H9 (cell line): Measurements from ENCODE around the gene NRXN3. TPM values are rescaled to one million over a fixed set of nuclear protein-coding genes. Genes with fewer than 3 reads are reported as not detected.

ENCODE experiments used
- DNase-seq: peaks from one replicate; pipeline ENCODE4 v3.0.0-alpha.2; 2017
- H2AFZ ChIP-seq: one replicate; pipeline ENCODE4 v1.6.1; 2013; ENCODE audit warnings: mild to moderate bottlenecking, low read length, control low read depth, moderate library complexity
- H2AK5ac ChIP-seq: 2 replicates; pipeline ENCODE4 v1.6.1; 2013; ENCODE audit warnings: low read length, control low read depth, mixed read lengths; ENCODE audit not compliant: insufficient read length
- H2BK120ac ChIP-seq: one replicate; pipeline ENCODE4 v1.6.1; 2013; ENCODE audit warnings: low read depth, mild to moderate bottlenecking, low read length, control low read depth, inconsistent platforms; ENCODE audit not compliant: poor library complexity, severe bottlenecking
- H2BK12ac ChIP-seq: 2 replicates; pipeline ENCODE4 v1.6.1; 2013; ENCODE audit warnings: low read length, control low read depth, mixed read lengths, low read depth; ENCODE audit not compliant: insufficient read length
- H2BK15ac ChIP-seq: 2 replicates; pipeline ENCODE4 v1.6.1; 2013; ENCODE audit warnings: low read depth, low read length, control low read depth
- H2BK20ac ChIP-seq: one replicate; pipeline ENCODE4 v1.6.1; 2013; ENCODE audit warnings: low read depth, mild to moderate bottlenecking, low read length, control low read depth, inconsistent platforms; ENCODE audit not compliant: poor library complexity, severe bottlenecking
- H2BK5ac ChIP-seq: 2 replicates; pipeline ENCODE4 v1.6.1; 2013; ENCODE audit warnings: low read length, control low read depth, mixed read lengths; ENCODE audit not compliant: insufficient read length
- H3K14ac ChIP-seq: 2 replicates; pipeline ENCODE4 v1.6.1; 2013; ENCODE audit warnings: low read length, control low read depth; ENCODE audit not compliant: insufficient read depth
- H3K18ac ChIP-seq: 2 replicates; pipeline ENCODE4 v1.6.1; 2013; ENCODE audit warnings: low read depth, mild to moderate bottlenecking, mixed read lengths, low read length, control low read depth; ENCODE audit not compliant: insufficient read length
- H3K23ac ChIP-seq: 2 replicates; pipeline ENCODE4 v1.6.1; 2013; ENCODE audit warnings: low read length, control low read depth, mixed read lengths, low read depth; ENCODE audit not compliant: insufficient read length
- H3K23me2 ChIP-seq: 2 replicates; pipeline ENCODE4 v1.6.1; 2013; ENCODE audit warnings: low read depth, mild to moderate bottlenecking, mixed read lengths, low read length, control low read depth; ENCODE audit not compliant: insufficient read length, poor library complexity, severe bottlenecking
- H3K27ac ChIP-seq: 2 replicates; pipeline ENCODE4 v1.5.1; 2013; ENCODE audit warnings: low read length, control low read depth, mixed read lengths, low read depth; ENCODE audit not compliant: insufficient read length
- H3K27me3 ChIP-seq: 2 replicates; pipeline ENCODE4 v1.6.1; 2013; ENCODE audit warnings: low read length, control low read depth, inconsistent platforms; ENCODE audit not compliant: insufficient read depth
- H3K4ac ChIP-seq: 2 replicates; pipeline ENCODE4 v1.6.1; 2013; ENCODE audit warnings: low read depth, mild to moderate bottlenecking, control low read depth, inconsistent platforms, low read length, moderate library complexity
- H3K4me1 ChIP-seq: 2 replicates; pipeline ENCODE4 v1.6.1; 2013; ENCODE audit warnings: low read length, control low read depth, inconsistent platforms; ENCODE audit not compliant: insufficient read depth
- H3K4me2 ChIP-seq: 2 replicates; pipeline ENCODE4 v1.6.1; 2013; ENCODE audit warnings: low read length, control low read depth, mixed read lengths; ENCODE audit not compliant: insufficient read length, insufficient read depth
- H3K56ac ChIP-seq: 2 replicates; pipeline ENCODE4 v1.6.1; 2013; ENCODE audit warnings: low read depth, mild to moderate bottlenecking, mixed read lengths, low read length, control low read depth; ENCODE audit not compliant: insufficient read length
- H3K79me1 ChIP-seq: 2 replicates; pipeline ENCODE4 v1.6.1; 2013; ENCODE audit warnings: low read depth, mild to moderate bottlenecking, moderate library complexity, low read length, control low read depth, inconsistent platforms; ENCODE audit not compliant: insufficient read depth, poor library complexity, severe bottlenecking
- H3K79me2 ChIP-seq: 2 replicates; pipeline ENCODE4 v1.6.1; 2013; ENCODE audit warnings: low read length, control low read depth, inconsistent platforms; ENCODE audit not compliant: insufficient read depth
- H3K9ac ChIP-seq: 2 replicates; pipeline ENCODE4 v1.6.1; 2013; ENCODE audit warnings: low read length, control low read depth, mixed read lengths; ENCODE audit not compliant: insufficient read length; ENCODE audit errors: extremely low read depth
- H3K9me3 ChIP-seq: one replicate; pipeline ENCODE4 v1.6.1; 2013; ENCODE audit warnings: low read depth, low read length, inconsistent platforms; ENCODE audit not compliant: control insufficient read depth
- H3T11ph ChIP-seq: one replicate; pipeline ENCODE4 v1.6.1; 2013; ENCODE audit warnings: mild to moderate bottlenecking, low read length, control low read depth, inconsistent platforms
- H4K20me1 ChIP-seq: one replicate; pipeline ENCODE4 v1.6.1; 2013; ENCODE audit not compliant: control insufficient read depth, insufficient read length, insufficient read depth
- H4K5ac ChIP-seq: 2 replicates; pipeline ENCODE4 v1.6.1; 2013; ENCODE audit warnings: low read depth, mild to moderate bottlenecking, mixed read lengths, low read length, control low read depth; ENCODE audit not compliant: insufficient read length
- H4K8ac ChIP-seq: replicated peaks from 2 replicates; pipeline ENCODE4 v1.6.1; 2013; ENCODE audit warnings: low read length, control low read depth, mixed read lengths, low read depth; ENCODE audit not compliant: insufficient read length
- H4K91ac ChIP-seq: 2 replicates; pipeline ENCODE4 v1.6.1; 2013; ENCODE audit warnings: low read depth, mild to moderate bottlenecking, moderate library complexity, mixed read lengths, low read length, control low read depth; ENCODE audit not compliant: insufficient read length
- H3K27ac Mint-ChIP-seq, 3 experiments: 2 replicates in 2 of 3; 3 replicates in 1 of 3; pipeline ENCODE4 v1.8.0; 2020 to 2021; ENCODE audit warnings: mixed read lengths in 3 of 3, mild to moderate bottlenecking in 1 of 3, moderate library complexity in 1 of 3
- H3K27me3 Mint-ChIP-seq: 2 replicates; pipeline ENCODE4 v1.8.0; 2021; ENCODE audit warnings: low read depth, mild to moderate bottlenecking, moderate library complexity, mixed read lengths
- H3K36me3 Mint-ChIP-seq, 3 experiments: 2 replicates in 2 of 3; 3 replicates in 1 of 3; pipeline ENCODE4 v1.8.0; 2020 to 2021; ENCODE audit warnings: low read depth in 3 of 3, mixed read lengths in 3 of 3; ENCODE audit not compliant: insufficient read depth in 1 of 3
- H3K4me1 Mint-ChIP-seq, 2 experiments: 2 replicates each; pipeline ENCODE4 v1.8.0; 2020; ENCODE audit warnings: mixed read lengths in 2 of 2
- H3K4me3 Mint-ChIP-seq, 2 experiments: 2 replicates in 1 of 2; 3 replicates in 1 of 2; pipeline ENCODE4 v1.8.0; 2020 to 2021; ENCODE audit warnings: mild to moderate bottlenecking in 2 of 2, mixed read lengths in 2 of 2, moderate library complexity in 1 of 2
- H3K9me3 Mint-ChIP-seq, 2 experiments: 2 replicates in 1 of 2; 3 replicates in 1 of 2; pipeline ENCODE4 v1.8.0; 2020; ENCODE audit warnings: mild to moderate bottlenecking in 2 of 2, mixed read lengths in 2 of 2, moderate library complexity in 1 of 2
- total RNA-seq: library from RNA; stranded (reverse); gene quantifications from 2 replicates; pipeline ENCODE4 v1.2.1, GENCODE V29; 2021
- TF ChIP-seq, protein P1 (sequence below): fragments of 200-600 bp; sonication (generic); conservative IDR thresholded peaks from 3 replicates; pipeline ENCODE4 v1.8.0; 2021; ENCODE audit warnings: antibody characterized with exemption, mild to moderate bottlenecking

NRXN3 gene
- total RNA-seq, 1 experiment from 2014 or later, result 1.8 TPM

GRCh38 chr14:79395061-79395460, 1224.9 kb downstream of the NRXN3 start:
- Histone ChIP-seq H2BK5ac (no peak overlapping the region), H3K79me2 (no peaks in the 10 kb centered on the region), H2AFZ (no peak overlapping the region), H3K23ac (no peak overlapping the region), H3K56ac (no peak overlapping the region), H3K27me3 (no peaks in the 10 kb centered on the region), H2AK5ac (no peak overlapping the region), H3K79me1 (no peaks in the 10 kb centered on the region), H3K14ac (no peak overlapping the region), H4K20me1 (no peaks in the 10 kb centered on the region), H3K4me1 (no peaks in the 10 kb centered on the region), H4K5ac (no peak overlapping the region), H3K4ac (no peak overlapping the region), H3K23me2 (no peaks in the 10 kb centered on the region), H3K18ac (no peak overlapping the region), H4K91ac (no peak overlapping the region), H2BK120ac (no peak overlapping the region), H2BK20ac (no peak overlapping the region), H3T11ph (no peak overlapping the region), H3K9ac (no peak overlapping the region), H2BK15ac (no peak overlapping the region), H3K9me3 (no peaks in the 10 kb centered on the region), H3K27ac (no peak overlapping the region), H2BK12ac (no peak overlapping the region), H3K4me2 (no peak overlapping the region), H4K8ac (no peak overlapping the region)
- Mint-ChIP-seq H3K27ac (no peak overlapping the region), H3K27me3 (no peaks in the 10 kb centered on the region), H3K9me3 (no peaks in the 10 kb centered on the region), H3K4me1 (peaks cover 3 to 4% of the 10 kb centered on the region in 2 experiments; a peak in 3 of 4 replicates), H3K4me3 (no peak overlapping the region), H3K36me3 (no peaks in the 10 kb centered on the region)
- DNase-seq, result no peak
- TF ChIP-seq, protein P1, sequence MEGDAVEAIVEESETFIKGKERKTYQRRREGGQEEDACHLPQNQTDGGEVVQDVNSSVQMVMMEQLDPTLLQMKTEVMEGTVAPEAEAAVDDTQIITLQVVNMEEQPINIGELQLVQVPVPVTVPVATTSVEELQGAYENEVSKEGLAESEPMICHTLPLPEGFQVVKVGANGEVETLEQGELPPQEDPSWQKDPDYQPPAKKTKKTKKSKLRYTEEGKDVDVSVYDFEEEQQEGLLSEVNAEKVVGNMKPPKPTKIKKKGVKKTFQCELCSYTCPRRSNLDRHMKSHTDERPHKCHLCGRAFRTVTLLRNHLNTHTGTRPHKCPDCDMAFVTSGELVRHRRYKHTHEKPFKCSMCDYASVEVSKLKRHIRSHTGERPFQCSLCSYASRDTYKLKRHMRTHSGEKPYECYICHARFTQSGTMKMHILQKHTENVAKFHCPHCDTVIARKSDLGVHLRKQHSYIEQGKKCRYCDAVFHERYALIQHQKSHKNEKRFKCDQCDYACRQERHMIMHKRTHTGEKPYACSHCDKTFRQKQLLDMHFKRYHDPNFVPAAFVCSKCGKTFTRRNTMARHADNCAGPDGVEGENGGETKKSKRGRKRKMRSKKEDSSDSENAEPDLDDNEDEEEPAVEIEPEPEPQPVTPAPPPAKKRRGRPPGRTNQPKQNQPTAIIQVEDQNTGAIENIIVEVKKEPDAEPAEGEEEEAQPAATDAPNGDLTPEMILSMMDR, result no peak
